Measurements from ENCODE around the gene JMJD7.

GRCh38 chr15:41790756-41791546 lies 36.9 kb upstream of the JMJD7 start:
- TF ChIP-seq CTCF (IDR thresholded peaks at IDR 0.05), result no peak
- TF ChIP-seq POLR2A (IDR thresholded peaks at IDR 0.05), result no peak

All from thyroid gland (tissue), 4 donors.